ENCODE measurements around the gene TWSG1. TPM values are rescaled to one million over a fixed set of nuclear protein-coding genes. Genes with fewer than 3 reads are reported as not detected.

Gene TWSG1
- polyA plus RNA-seq, 3 donors = 1.6 to 5.5 (median 3.9) TPM

GRCh38 chr18:9293948-9294347, 40.6 kb upstream of the TWSG1 start:
- H3K27me3 Mint-ChIP-seq (ENCODE audit: low read depth in 3 of 3) = no peaks in the 10 kb centered on the region
- H3K4me3 ChIP-seq (replicated peaks in 1 of 3; ENCODE audit: low read depth in 2 of 3, low read length in 3 of 3) = no peak overlapping the region
- H3K27ac ChIP-seq (ENCODE audit: low read depth in 1 of 2, low read length in 2 of 2) = no peak overlapping the region
- no peaks in the 10 kb centered on the region for H3K27me3 ChIP-seq (ENCODE audit: control insufficient read depth in 2 of 2, insufficient read depth in 2 of 2, low read length in 2 of 2)
- no CpG with 5 or more reads among the region's 1 CpG for WGBS (ENCODE audit: insufficient coverage)
- no peak overlapping the region for H3K9ac ChIP-seq (ENCODE audit: insufficient read depth, low read length, poor library complexity, severe bottlenecking)
- TF ChIP-seq CTCF (IDR thresholded peaks at IDR 0.05) = no peak
- no peaks in the 10 kb centered on the region for H3K36me3 ChIP-seq (replicated peaks in 1 of 2; ENCODE audit: control insufficient read depth in 1 of 2, insufficient read depth in 2 of 2, low read length in 2 of 2)
- no peak for DNase-seq
- H4K20me1 ChIP-seq (ENCODE audit: insufficient read depth, low read length) = no peaks in the 10 kb centered on the region
- no peaks in the 10 kb centered on the region for H3K36me3 Mint-ChIP-seq
- no peaks in the 10 kb centered on the region for H3K4me1 Mint-ChIP-seq
- intact Hi-C loops (cut with micrococcal nuclease) = no loop called here
- H3K4me2 ChIP-seq (replicated peaks; ENCODE audit: extremely low read depth, low read length, poor library complexity, severe bottlenecking) = no peak overlapping the region
- H3K9me3 ChIP-seq (replicated peaks in 1 of 2; ENCODE audit: control insufficient read depth in 1 of 2, insufficient read depth in 1 of 2, low read length in 2 of 2) = peaks cover 25 to 50% of the 10 kb centered on the region in 2 donors
- no peak overlapping the region for H3K27ac Mint-ChIP-seq
- no peak overlapping the region for H3K4me3 Mint-ChIP-seq
- no peaks in the 10 kb centered on the region for H3K4me1 ChIP-seq (ENCODE audit: control insufficient read depth in 1 of 2, insufficient read depth in 2 of 2, low read length in 2 of 2)
- H3K9me3 Mint-ChIP-seq = peaks cover 28 to 61% (median 51%) of the 10 kb centered on the region in 7 donors
- no peaks in the 10 kb centered on the region for H3K79me2 ChIP-seq (ENCODE audit: insufficient read depth, low read length)
- no peak overlapping the region for H2AFZ ChIP-seq (ENCODE audit: insufficient read depth, low read depth, low read length, poor library complexity, severe bottlenecking)

GRCh38 chr18:9296233-9297006, 38.2 kb upstream of the TWSG1 start:
- Mint-ChIP-seq H3K9me3 (peaks cover 28 to 62% (median 41%) of the 10 kb centered on the region in 7 donors), H3K4me3 (no peak overlapping the region), H3K36me3 (no peaks in the 10 kb centered on the region), H3K27me3 (ENCODE audit: low read depth in 3 of 3) (no peaks in the 10 kb centered on the region), H3K27ac (no peak overlapping the region), H3K4me1 (no peaks in the 10 kb centered on the region)
- no peak for TF ChIP-seq CTCF (IDR thresholded peaks at IDR 0.05)
- H3K79me2 ChIP-seq (ENCODE audit: insufficient read depth, low read length) = no peaks in the 10 kb centered on the region
- H3K4me1 ChIP-seq (ENCODE audit: control insufficient read depth in 1 of 2, insufficient read depth in 2 of 2, low read length in 2 of 2) = no peaks in the 10 kb centered on the region
- H3K27ac ChIP-seq (ENCODE audit: low read depth in 1 of 2, low read length in 2 of 2) = no peak overlapping the region
- no peaks in the 10 kb centered on the region for H3K36me3 ChIP-seq (replicated peaks in 1 of 2; ENCODE audit: control insufficient read depth in 1 of 2, insufficient read depth in 2 of 2, low read length in 2 of 2)
- intact Hi-C loops (cut with micrococcal nuclease) = no loop called here
- no peak for DNase-seq
- H3K4me3 ChIP-seq (replicated peaks in 1 of 3; ENCODE audit: low read depth in 2 of 3, low read length in 3 of 3) = no peak overlapping the region
- no peak overlapping the region for H3K9ac ChIP-seq (ENCODE audit: insufficient read depth, low read length, poor library complexity, severe bottlenecking)
- no peaks in the 10 kb centered on the region for H4K20me1 ChIP-seq (ENCODE audit: insufficient read depth, low read length)
- peaks cover 25 to 39% of the 10 kb centered on the region in 2 donors for H3K9me3 ChIP-seq (replicated peaks in 1 of 2; ENCODE audit: control insufficient read depth in 1 of 2, insufficient read depth in 1 of 2, low read length in 2 of 2)
- 98% methylated on average over 11 of the region's 15 CpGs for WGBS (ENCODE audit: insufficient coverage)
- H3K4me2 ChIP-seq (replicated peaks; ENCODE audit: extremely low read depth, low read length, poor library complexity, severe bottlenecking) = no peak overlapping the region
- no peaks in the 10 kb centered on the region for H3K27me3 ChIP-seq (ENCODE audit: control insufficient read depth in 2 of 2, insufficient read depth in 2 of 2, low read length in 2 of 2)
- H2AFZ ChIP-seq (ENCODE audit: insufficient read depth, low read depth, low read length, poor library complexity, severe bottlenecking) = no peak overlapping the region

All from CD14-positive monocyte (primary cell).